EL (cell line): ENCODE results near the gene TSHZ2.

ENCODE experiments used
- DNase-seq: peaks from one replicate; pipeline ENCODE4 v3.0.0-alpha.2; 2016

TSHZ2 gene

GRCh38 chr20:53141201-53142050 is 169.3 kb downstream of the TSHZ2 start:
- no peak for DNase-seq

DNA sequence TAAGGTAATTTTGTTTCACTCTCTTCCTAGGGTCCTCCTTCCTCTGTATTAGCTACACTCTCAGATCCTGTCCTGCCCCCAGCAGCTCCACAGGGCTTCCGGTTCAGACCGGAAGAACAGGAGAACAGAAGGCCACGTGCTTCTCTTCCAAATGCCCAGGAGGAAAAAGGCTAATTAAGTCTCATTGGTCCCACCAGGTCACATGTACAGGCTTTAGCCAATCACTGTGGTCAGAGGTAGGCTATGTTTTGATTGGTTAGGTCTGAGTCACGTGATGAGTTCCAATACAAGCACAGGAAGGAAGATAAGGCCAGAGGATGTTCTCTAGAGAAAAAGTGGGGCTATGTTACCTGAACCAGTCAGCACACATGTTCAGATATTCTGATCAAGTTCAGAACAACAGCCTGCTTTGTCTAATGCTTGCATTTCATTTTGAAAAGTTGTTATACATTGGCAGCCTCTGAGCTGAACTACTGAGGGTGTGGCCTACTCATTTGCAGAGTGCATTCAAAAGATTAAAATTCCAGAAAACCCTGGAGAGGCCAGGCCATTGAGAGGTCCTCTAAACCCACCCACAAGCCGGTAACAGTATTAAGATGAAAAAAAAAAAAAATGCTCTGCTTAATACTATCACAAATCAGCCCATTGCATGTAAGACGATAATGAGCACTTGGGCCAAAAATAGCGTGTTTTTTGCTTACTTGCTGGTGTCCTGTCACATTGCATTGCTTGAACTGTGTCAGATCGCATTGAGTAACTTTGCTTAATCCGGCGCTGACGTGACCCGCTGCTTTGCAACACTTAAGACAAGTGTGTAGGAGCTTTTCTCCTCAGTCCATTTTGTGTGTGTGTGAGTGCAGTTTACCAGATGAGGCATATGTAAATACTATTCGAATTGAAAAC is 170.3 kb downstream of the TSHZ2 start:
- no peak for DNase-seq

GRCh38 chr20:53146201-53146891 is 174.2 kb downstream of the TSHZ2 start:
- DNase-seq, result no peak

DNA sequence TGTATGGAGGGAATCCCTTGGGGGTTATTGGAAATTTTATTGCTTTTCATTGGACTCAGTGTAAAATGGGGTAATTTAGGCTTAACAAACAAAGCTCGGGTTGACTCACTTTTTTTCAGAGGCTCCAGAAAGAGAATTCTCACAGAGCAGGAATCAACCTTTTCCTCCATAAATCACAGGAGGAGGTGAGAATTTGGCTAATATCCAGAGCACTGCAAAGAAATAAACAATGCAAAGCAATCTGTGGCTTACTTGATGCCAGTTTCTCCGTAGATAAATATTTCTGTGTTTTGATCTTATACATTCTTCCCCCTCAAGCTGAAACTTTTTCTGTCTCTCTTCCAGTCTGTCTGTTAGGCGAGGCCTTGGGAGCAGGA is 176.6 kb downstream of the TSHZ2 start:
- DNase-seq, result no peak

DNA sequence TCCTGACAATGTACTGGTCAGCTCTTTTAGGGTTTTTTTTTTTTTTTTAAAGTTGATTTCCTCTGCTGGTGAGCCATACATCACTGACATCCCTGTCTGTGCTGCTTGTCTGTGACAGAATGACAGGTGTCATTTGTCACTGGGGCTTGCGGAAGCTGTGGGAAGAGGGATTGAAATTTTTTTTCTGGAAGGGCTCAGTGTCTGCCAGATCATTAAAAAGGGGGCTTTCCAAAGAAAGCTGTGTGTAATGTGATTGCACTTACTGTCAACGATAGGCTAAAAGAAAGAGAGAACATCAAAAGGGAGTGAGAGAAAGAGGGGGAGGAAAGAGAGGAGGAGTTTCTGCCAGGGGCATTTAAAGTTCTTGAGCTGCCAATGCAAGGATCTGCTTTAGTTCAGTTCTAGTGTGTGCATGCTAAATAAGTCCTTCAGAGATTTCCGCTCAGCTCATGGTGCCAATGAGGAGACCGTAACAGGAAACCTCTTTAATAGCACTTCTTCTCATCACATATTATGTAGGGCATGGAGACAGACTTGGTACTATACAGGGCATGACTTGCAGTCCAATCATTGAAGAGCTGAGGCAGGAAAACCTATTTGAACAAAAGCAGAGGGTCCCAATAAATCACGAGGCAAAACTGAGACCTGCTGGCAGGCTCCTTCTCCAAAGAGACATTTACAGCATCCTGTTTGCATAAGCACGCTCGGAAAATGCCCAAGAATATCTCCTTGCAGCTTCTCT is 177.2 kb downstream of the TSHZ2 start:
- DNase-seq, result no peak

- no peak for DNase-seq
Measured at GRCh38 chr20:53149890-53150205, 177.7 kb downstream of the TSHZ2 start.

GRCh38 chr20:53150532-53150931 is 178.4 kb downstream of the TSHZ2 start:
- DNase-seq, result no peak

GRCh38 chr20:53152228-53152627 is 180.1 kb downstream of the TSHZ2 start:
- DNase-seq, result no peak

DNA sequence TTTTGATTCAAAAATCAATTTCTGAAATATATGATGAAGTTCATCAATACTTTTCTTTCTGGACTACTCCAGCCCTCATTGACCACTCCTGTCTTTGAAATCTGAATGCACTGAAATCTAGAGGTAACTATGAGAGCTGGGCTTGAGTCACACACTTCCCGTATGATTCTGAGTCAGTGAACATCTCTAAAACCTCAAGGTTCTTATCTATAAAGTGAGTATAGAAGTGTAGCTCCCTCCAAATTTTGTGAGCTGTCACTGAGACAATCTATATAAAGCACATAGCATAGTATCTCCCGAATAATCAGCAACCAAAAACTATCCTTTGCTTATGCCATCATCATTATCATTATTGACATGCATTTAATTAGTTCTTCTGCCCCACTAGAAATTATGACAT is 182.4 kb downstream of the TSHZ2 start:
- no peak for DNase-seq

GRCh38 chr20:53157443-53158408 is 185.6 kb downstream of the TSHZ2 start:
- DNase-seq, result peak; percentile 46

DNA sequence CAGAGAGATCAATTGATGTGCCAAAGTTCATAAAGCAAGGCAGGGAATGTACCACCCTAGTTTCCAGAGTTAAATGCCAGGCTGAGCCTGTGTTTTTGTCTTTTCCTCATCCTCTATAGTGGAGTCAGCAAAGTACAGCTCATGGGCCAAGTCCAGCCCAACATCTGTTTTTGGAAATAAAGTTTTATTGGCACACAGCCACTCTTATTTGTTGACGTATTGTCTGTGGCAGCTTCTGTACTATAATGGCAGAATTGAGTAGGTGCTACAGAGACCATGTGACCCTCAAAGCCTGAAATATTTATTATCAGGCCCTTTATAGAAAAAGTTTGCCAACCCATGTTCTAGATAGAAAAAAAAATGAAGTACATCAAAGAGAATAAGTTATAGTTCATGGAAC is 187.0 kb downstream of the TSHZ2 start:
- DNase-seq, result no peak

- no peak for DNase-seq
Measured at GRCh38 chr20:53161073-53161472, 188.9 kb downstream of the TSHZ2 start.

DNA sequence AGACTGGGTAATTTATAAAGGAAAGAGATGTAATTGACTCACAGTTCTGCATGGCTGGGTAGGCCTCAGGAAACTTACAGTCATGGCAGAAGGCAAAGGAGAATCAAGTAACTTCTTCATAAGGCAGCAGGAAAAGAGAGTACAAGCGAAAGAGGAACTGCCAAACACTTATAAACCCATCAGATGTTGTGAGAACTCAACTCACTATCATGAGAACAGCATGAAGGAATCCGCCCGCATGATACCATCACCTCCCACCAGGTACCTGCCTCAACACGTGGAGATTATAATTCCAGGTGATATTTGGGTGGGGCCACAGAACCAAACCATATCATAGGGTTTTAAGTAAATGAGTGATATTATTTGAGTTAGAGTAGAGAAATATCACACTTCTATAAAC is 189.3 kb downstream of the TSHZ2 start:
- DNase-seq, result no peak

DNA sequence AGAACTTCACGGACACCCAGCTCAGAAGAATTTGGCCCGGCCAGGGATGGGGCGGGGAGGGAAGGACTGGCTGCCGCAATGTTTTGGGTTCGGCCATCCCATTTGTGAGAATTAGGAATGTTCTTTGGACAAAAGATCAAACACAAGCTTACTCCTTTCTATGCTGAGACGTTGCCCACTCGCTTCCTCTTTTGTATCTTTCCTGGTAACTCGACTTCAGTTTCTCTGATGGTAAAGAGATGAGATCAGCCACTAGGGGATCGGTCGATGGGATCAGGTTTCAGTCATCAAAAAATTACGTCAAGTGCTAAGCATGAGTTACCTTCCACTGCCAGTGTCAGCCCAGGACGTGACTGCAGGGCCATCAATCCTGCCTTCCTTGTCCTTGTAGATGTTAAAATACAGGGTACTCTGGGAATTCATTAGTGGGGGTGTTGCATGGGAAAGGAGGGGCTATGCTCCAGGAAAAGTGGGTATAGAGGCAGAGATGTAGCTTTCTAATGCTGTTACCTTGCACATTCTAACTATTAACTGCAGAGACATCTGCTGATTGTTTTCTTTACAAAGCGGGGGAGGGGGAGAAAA is 190.2 kb downstream of the TSHZ2 start:
- peak; percentile 38 for DNase-seq

DNA sequence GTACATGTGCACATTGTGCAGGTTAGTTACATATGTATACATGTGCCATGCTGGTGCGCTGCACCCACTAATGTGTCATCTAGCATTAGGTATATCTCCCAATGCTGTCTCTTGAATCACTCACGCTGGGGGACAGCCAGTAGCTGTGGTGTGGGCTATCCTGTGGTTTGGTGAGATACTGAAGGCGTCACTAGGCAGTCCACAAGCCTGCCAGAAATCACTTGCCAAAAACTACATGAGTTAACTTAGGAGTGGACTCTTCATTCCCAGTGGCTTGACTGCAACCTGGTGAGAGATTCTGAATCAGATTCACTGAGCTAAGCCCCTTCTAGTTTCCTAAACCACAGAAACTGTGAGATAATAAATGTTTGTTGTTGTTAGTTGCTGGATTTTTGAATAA is 191.3 kb downstream of the TSHZ2 start:
- DNase-seq, result no peak

DNA sequence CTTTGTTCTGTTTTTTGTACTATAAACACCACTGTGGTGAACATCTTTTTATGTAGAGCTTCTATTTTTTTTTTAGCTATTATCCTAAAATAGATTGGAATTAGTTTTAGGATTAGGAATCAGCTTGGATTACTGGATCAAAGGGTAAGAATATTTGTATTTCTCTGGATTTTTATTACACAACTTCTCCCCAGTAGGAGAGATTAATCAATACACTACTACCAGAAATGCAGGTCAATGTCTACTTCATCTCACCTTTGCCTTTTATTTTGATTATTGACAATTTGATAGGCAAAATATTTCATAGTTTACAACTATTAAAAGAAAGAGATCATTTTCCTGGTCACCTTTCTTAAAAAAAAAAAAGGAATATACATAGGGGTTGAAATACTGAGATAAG is 191.9 kb downstream of the TSHZ2 start:
- DNase-seq, result no peak

- no peak for DNase-seq
Measured at GRCh38 chr20:53165452-53165851, 193.3 kb downstream of the TSHZ2 start.

DNA sequence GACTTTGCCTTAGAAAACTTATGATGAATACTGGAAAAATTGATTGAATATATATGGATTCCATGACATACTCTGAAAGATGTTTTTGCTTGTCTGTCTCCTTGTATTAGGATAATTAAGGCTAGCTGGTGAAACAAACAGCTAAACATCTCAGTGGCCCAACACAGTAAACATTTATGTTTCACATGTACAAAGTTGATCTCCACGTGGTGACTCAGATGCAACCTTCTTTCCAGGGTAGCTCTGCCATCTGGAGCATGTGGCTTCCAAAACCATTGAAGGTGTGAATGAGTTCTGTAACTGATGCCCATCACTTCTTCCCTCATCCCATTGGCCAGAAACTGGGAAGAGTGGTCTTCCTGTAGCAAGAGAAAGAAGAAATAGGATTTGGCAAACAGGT is 196.3 kb downstream of the TSHZ2 start:
- DNase-seq, result no peak

DNA sequence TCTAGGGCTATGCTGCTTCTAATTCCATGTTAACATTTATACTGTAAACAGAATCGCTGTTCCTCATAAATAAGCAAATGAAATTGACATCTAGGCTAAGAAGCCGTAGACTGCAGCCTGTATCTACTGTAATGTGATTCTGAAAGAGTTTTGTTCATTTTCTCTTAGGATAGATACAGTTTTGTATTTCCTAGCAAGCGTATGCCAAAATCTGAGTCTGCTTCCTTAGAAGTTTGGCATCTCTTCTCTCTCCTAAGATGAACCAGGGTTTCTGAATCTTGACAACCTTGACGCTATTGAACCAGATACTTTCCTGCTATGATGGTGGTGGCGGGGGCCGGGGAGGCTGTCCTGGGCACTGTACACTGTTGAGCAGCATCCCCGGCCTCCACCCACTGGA is 198.0 kb downstream of the TSHZ2 start:
- DNase-seq, result no peak

DNA sequence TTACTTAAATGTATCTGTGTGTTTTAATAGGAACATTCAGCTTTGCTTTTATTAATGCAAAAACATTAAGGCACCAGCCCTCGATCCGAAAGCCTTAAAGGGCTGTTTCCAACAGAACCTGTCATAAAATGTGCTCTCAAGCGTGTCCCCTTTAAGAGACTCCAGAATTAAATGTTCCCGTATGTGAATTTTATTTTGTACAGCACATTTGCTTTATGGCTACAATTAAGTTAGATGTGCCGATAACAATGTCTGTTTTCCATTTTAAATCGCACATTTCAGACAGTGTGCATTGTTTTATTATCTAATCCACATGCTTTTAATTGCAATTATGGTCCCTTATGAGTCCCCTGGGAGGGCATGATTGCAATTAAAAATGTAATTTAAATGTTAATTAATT is 198.9 kb downstream of the TSHZ2 start:
- no peak for DNase-seq

GRCh38 chr20:53174454-53174853 is 202.3 kb downstream of the TSHZ2 start:
- no peak for DNase-seq
